Activated naive CD4-positive, alpha-beta T cell treated with anti-CD3 and anti-CD28 coated beads for 36 hours (primary cell): ENCODE results near the gene NCR3LG1. TPM values are rescaled to one million over a fixed set of nuclear protein-coding genes. Genes with fewer than 3 reads are reported as not detected.

Experiments used
- CTCF ChIA-PET: fragments of 350-600 bp; sonication (Branson Sonifier 250); formaldehyde crosslinking; loops from one replicate; lab custom pipeline; 2021; ENCODE audit warnings: antibody characterized with exemption; lab: Charles Lee
- DNase-seq: peaks from one replicate; pipeline ENCODE4 v3.0.0-alpha.2; 2020
- H3K27ac Mint-ChIP-seq: one replicate; pipeline ENCODE4 v1.8.0; 2021; ENCODE audit warnings: mild to moderate bottlenecking, mixed read lengths
- H3K27me3 Mint-ChIP-seq: one replicate; pipeline ENCODE4 v1.8.0; 2021; ENCODE audit warnings: low read depth, mixed read lengths
- H3K36me3 Mint-ChIP-seq: one replicate; pipeline ENCODE4 v1.8.0; 2021; ENCODE audit warnings: low read depth, mixed read lengths
- H3K4me1 Mint-ChIP-seq: one replicate; pipeline ENCODE4 v1.8.0; 2021; ENCODE audit warnings: low read depth, mixed read lengths
- H3K4me3 Mint-ChIP-seq: one replicate; pipeline ENCODE4 v1.8.0; 2021; ENCODE audit warnings: mild to moderate bottlenecking, moderate library complexity, mixed read lengths
- H3K9me3 Mint-ChIP-seq: one replicate; pipeline ENCODE4 v1.8.0; 2021; ENCODE audit warnings: mixed read lengths
- intact Hi-C: fragments of 100-400 bp; cut with micrococcal nuclease; formaldehyde crosslinking; loops from one replicate; pipeline ENCODE4 v1.15.1; 2023
- total RNA-seq, 2 experiments: library from RNA; stranded (reverse); gene quantifications; one replicate each; pipeline ENCODE4 v1.2.3, GENCODE V29; 2021

NCR3LG1 gene
- total RNA-seq, 2 experiments from 2014 or later, result 0.72 TPM

DNA sequence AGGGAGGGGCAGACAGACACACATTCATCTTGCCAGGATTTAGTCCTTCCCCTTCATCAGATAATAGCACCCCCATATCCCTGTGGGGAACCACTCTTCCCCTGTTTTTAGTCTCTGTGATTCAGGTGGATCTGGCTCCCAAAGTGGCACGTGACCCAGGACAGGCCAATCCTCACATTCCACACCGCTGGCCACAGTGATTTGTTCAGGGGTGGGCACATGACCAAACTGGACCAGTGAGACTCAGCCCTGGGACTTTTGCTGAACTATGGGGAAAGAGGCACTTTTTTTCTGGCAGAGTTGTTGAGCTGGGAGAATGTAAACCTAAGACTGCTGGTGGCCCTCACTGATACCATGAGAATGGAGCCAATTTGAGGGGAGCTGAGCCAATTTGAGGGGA is 56.0 kb downstream of the NCR3LG1 start:
- no peak for DNase-seq
- Mint-ChIP-seq H3K36me3 (no peaks in the 10 kb centered on the region), H3K9me3 (no peaks in the 10 kb centered on the region), H3K27me3 (no peaks in the 10 kb centered on the region), H3K4me3 (no peak overlapping the region), H3K27ac (no peak overlapping the region), H3K4me1 (no peaks in the 10 kb centered on the region)
- intact Hi-C loops, result no loop called here
- CTCF ChIA-PET, result interaction anchor here (0.8 kb wide), 1 partner anchor 25 kb away, joined by 3 read pairs; no protein-coding TSS in a partner anchor

DNA sequence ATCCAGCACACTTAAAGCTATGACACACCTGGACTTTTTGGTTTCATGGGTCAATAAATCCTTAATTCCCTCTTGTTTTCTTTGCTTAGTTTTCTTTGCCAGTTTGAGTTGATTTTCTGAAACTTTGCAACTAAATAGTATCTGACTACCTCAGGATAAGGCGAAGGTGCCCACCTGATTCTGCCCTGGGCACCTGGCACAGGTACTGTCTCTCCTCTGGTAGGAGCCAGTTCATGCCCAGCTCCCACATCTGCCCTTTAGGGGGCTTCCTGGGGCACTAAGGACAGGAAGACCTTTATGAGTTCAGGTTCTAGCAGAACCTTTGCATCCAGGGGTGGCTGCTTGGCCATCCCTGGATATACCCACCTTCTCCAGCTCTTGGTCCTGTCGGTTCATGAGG is 56.4 kb downstream of the NCR3LG1 start:
- Mint-ChIP-seq H3K36me3 (no peaks in the 10 kb centered on the region), H3K9me3 (no peaks in the 10 kb centered on the region), H3K4me3 (no peak overlapping the region), H3K27ac (no peak overlapping the region), H3K4me1 (no peaks in the 10 kb centered on the region), H3K27me3 (no peaks in the 10 kb centered on the region)
- intact Hi-C loops, result no loop called here
- CTCF ChIA-PET, result interaction anchor here (0.8 kb wide), 1 partner anchor 26 kb away, joined by 3 read pairs; no protein-coding TSS in a partner anchor
- no peak for DNase-seq

DNA sequence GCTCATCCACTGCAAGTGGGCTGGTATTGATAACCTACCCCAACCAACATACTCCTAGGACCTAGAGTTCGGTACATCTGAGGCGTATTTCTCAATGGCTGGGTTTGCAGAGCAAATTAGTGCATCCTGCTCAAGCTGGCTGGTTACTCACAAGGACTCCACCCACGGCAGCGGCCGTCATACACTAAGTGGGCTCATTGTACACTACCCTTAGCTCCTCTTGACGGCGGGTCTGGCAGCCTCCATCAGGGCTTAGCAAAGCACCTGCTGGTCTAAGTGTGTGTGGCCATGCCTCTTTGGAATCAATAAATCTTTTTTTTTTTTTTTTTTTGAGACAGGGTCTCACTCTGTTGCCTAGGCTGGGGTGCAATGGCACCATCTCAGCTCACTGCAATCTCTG is 57.0 kb downstream of the NCR3LG1 start:
- Mint-ChIP-seq H3K4me1 (no peaks in the 10 kb centered on the region), H3K27ac (no peak overlapping the region), H3K36me3 (no peaks in the 10 kb centered on the region), H3K9me3 (no peaks in the 10 kb centered on the region), H3K4me3 (no peak overlapping the region), H3K27me3 (peaks cover 4% of the 10 kb centered on the region)
- CTCF ChIA-PET, result interaction anchor here (0.8 kb wide), 1 partner anchor 27 kb away, joined by 3 read pairs; no protein-coding TSS in a partner anchor
- DNase-seq, result no peak
- intact Hi-C loops, result no loop called here

DNA sequence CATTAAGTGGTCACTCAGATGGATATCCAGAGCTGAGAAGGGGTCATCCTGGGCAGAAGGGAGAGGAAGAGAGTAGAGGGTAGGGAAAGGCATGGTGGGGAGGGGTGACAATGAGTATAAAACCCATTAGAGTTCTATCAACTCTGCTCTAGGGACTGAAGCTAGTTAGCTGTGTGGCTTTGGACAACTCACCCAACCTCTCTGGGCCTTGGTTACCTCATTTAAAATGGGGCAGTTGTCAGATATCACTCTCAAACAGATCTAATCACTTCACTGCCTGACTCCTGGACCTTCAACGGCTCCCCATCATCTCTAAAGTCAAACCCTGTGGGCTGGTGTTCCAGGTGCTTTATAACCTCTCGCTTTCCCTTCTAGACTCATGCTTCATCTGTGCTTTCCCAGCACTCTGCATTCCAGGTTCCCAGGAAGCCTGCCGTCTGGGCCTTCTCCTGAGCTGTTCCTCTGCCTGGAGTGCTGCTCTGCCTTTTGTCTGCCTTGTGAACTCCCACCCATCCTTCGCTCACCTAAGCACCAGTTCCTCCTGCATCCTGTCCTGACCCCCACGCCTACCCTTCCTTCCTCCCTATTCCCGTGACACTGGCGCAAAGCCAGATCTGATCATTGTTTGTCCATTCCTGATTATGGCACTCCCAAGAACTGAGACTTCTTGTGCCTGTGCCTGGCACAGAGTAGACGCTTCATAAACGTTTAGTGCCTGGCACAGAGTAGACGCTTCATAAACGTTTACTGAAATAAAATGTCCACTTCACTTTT is 59.2 kb downstream of the NCR3LG1 start:
- intact Hi-C loops, result no loop called here
- Mint-ChIP-seq H3K27ac (no peak overlapping the region), H3K9me3 (no peaks in the 10 kb centered on the region), H3K27me3 (peaks cover 8% of the 10 kb centered on the region), H3K4me3 (no peak overlapping the region), H3K36me3 (no peaks in the 10 kb centered on the region), H3K4me1 (peaks cover 9% of the 10 kb centered on the region)
- CTCF ChIA-PET, result no interaction called here
- no peak for DNase-seq

DNA sequence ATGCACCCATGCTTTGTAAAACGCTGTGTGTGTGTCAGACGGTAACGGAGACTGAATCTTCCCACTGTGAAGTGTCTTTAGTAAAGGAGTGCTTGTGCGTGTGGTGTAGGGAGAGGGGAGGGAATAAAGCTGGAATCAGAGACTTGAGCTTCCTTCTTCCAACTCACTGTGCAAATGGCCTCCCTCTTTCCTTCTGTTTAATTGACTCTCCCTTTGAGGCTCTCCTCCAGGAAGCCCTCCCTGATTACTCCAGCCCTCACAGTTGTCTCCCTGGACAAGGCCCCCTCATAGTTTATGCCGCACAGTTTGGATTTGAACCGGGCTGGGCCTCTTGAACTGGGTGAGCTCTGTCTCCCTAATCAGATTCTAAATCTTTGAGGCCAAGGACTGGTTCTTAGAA is 59.8 kb downstream of the NCR3LG1 start:
- intact Hi-C loops, result no loop called here
- CTCF ChIA-PET, result no interaction called here

DNA sequence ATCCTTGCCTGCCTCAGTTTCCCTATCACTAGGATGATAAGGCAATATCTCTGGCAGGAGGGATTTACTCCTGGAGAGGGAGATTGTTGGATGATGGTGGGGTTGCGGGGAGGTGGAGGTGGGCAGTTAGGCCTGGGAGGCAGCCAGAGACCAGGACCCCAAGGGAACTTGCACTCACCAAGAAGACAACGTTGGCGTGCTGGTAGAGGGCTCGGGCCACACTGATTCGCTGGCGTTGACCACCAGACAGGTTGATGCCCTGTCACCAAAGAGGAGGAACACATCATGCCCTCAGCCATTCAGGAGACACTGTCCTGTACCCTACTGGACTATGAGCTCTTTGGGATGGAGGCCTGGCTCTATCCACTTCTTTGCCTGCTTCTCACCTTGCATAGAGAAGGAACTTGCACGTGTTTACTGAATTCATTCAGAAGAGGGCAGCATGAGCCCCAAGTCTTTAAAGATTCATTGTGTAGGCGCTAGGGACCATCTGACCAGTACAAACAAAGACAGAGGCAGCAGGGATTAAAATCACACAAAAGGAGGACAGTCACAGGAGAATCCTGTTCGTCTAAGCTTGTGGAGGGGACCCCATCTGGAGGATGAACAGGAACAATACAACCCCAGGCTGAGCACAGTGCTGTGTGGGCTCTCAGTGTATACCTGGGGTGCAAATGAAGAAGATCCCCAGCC is 61.0 kb downstream of the NCR3LG1 start:
- CTCF ChIA-PET, result no interaction called here
- H3K27me3 Mint-ChIP-seq, result peaks cover 9% of the 10 kb centered on the region
- H3K4me1 Mint-ChIP-seq, result peaks cover 9% of the 10 kb centered on the region
- H3K9me3 Mint-ChIP-seq, result no peaks in the 10 kb centered on the region
- no peaks in the 10 kb centered on the region for H3K36me3 Mint-ChIP-seq
- no peak overlapping the region for H3K4me3 Mint-ChIP-seq
- no peak for DNase-seq
- intact Hi-C loops, result no loop called here
- H3K27ac Mint-ChIP-seq, result no peak overlapping the region

More for the DNA sequence above, 59.8 kb downstream of the NCR3LG1 start:
- Mint-ChIP-seq H3K4me3 (no peak overlapping the region), H3K27ac (no peak overlapping the region), H3K36me3 (no peaks in the 10 kb centered on the region), H3K27me3 (peaks cover 9% of the 10 kb centered on the region), H3K9me3 (no peaks in the 10 kb centered on the region), H3K4me1 (peaks cover 9% of the 10 kb centered on the region)
- DNase-seq, result no peak

DNA sequence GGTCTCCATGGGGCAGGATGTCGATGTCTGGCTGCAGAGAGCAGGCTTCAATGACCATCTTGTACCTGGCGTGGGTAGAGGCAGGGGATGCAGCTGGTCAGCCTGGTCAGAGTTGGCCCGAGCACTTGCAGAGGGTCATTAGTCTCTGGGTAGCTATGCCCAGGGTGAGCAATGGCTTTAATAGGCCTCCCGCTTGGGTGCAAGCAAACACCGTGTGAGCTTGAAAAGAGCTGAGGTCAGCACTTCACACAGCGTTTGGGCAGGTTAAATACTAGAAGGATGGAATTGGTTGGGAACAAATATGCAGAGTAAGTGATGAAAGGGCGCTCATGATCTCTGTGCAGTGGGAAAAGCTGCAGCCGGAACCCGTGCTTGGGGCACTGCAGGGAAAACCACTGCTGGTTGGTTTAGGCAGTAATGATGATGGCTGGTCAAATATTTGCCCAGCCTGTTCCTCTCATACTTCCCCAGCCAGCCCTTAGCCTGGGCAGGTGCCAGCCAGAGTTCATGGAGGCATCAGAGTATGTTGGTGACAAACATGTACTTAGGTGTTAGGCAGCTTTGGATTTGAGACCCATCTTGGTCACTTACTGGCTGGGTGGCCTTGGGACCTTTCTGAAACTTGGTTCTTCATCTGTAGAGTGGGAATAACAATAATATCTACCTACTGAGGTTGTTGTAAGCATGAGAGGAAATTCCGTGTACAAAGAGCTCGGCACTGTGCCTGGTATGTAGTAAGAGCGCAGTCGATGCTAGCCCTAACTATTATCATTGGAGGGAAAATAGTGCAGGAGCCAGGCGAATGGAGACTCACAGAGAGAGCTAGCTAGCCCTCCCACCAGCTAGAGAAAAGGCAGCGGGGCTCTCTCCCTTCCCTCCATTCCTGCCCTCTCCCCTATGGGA is 62.1 kb downstream of the NCR3LG1 start:
- peaks cover 14% of the 10 kb centered on the region for H3K27me3 Mint-ChIP-seq
- H3K9me3 Mint-ChIP-seq, result no peaks in the 10 kb centered on the region
- CTCF ChIA-PET, result no interaction called here
- H3K27ac Mint-ChIP-seq, result no peak overlapping the region
- H3K4me3 Mint-ChIP-seq, result no peak overlapping the region
- intact Hi-C loops, result no loop called here
- no peaks in the 10 kb centered on the region for H3K36me3 Mint-ChIP-seq
- no peak for DNase-seq
- H3K4me1 Mint-ChIP-seq, result peaks cover 9% of the 10 kb centered on the region

DNA sequence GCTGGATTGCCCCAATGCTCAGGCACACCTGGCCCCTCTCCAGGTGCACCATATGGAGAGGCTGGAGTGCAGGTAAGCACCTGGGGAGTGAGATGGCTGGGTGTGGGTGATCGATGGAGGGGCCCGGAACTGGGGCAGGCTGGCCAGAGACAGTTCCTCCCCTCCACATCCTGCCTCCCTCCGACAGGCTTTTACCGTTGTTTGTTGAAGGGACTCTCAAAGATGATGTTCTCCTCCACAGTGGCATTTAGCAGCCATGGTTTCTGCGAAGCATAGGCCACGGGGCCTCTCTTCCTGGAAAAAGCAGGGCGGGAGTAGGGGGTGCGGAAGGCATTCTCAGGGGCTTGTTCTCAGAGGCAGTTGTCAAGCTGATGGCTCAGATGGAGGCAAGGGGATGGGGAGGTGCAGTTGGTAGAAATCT is 62.7 kb downstream of the NCR3LG1 start:
- intact Hi-C loops, result no loop called here
- H3K36me3 Mint-ChIP-seq, result no peaks in the 10 kb centered on the region
- peaks cover 9% of the 10 kb centered on the region for H3K4me1 Mint-ChIP-seq
- no peak for DNase-seq
- no peak overlapping the region for H3K4me3 Mint-ChIP-seq
- CTCF ChIA-PET, result no interaction called here
- no peaks in the 10 kb centered on the region for H3K9me3 Mint-ChIP-seq
- no peak overlapping the region for H3K27ac Mint-ChIP-seq
- H3K27me3 Mint-ChIP-seq, result peaks cover 21% of the 10 kb centered on the region

DNA sequence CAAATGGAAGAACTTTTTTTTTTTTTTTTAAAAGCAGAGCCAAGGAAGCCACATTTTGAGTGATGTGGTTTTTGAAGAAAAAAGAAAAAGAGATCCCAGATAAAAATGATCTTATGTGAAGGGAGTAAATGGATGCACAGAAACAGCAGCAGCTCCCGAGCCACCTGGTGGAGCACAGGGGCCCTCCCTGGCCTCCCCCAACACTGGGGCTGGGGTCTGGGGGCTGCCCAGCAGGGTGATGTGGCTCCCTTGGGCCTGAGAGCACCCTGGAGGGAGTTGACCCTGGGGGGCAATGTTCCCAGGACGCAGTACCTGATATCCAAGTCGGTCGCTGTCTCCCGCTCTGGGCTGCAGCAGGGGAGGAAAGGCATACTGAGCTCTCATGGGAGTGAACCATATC is 63.4 kb downstream of the NCR3LG1 start:
- Mint-ChIP-seq H3K27me3 (peaks cover 27% of the 10 kb centered on the region), H3K9me3 (no peaks in the 10 kb centered on the region), H3K4me3 (no peak overlapping the region), H3K4me1 (peaks cover 9% of the 10 kb centered on the region), H3K27ac (no peak overlapping the region), H3K36me3 (no peaks in the 10 kb centered on the region)
- CTCF ChIA-PET, result no interaction called here
- no peak for DNase-seq
- intact Hi-C loops, result no loop called here

DNA sequence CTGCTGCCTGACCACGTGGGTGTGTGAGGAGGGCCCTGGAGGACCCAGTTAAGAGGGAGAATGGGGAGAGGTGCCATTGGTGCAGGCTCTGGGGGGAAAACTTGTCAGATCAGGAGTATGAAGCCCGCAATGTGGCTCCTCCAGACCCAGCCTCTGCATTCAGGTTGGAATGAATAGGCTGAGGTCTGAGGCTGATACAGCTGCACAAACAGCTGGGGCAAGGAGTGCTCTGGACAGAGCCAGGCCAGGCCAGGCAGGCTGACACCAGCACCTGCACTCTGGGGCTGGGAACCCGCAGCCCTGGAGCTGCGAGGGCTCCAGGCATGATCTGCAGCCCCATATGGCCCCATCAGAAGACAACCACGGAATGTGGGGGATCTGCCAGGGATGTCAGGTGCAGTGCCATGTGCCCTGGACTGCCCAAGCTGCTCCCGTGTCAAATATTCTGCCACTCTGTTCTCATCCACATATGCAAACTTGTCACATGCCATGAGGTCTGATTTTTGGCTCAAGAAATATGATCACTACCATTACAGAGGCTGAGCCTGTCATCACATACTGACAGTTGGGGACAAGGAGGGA is 64.0 kb downstream of the NCR3LG1 start:
- H3K27me3 Mint-ChIP-seq, result peaks cover 27% of the 10 kb centered on the region
- H3K4me1 Mint-ChIP-seq, result peaks cover 9% of the 10 kb centered on the region
- CTCF ChIA-PET, result no interaction called here
- no peak overlapping the region for H3K27ac Mint-ChIP-seq
- H3K4me3 Mint-ChIP-seq, result no peak overlapping the region
- intact Hi-C loops, result no loop called here
- H3K9me3 Mint-ChIP-seq, result no peaks in the 10 kb centered on the region
- H3K36me3 Mint-ChIP-seq, result no peaks in the 10 kb centered on the region
- no peak for DNase-seq

DNA sequence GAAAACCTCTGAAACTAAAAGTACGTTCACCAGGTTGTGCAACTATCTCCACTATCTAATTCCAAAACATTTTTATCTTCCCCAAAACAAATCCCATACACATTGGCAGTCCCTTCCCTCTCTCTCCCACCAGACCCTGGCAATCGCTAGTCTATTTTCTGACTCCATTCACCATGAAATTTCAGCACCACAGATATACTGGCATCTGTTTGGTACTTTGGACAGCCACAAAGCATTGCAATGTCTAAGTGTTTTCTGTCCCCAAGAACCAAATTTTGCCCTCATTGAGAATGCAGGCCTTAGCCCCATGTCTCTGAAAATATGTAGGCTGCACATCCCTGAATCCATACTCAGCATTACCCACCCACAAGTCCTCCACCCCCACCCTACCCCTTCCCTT is 64.9 kb downstream of the NCR3LG1 start:
- no peak for DNase-seq
- Mint-ChIP-seq H3K4me1 (peaks cover 9% of the 10 kb centered on the region), H3K9me3 (no peaks in the 10 kb centered on the region), H3K27ac (no peak overlapping the region), H3K4me3 (no peak overlapping the region), H3K27me3 (peaks cover 27% of the 10 kb centered on the region), H3K36me3 (no peaks in the 10 kb centered on the region)
- intact Hi-C loops, result no loop called here
- CTCF ChIA-PET, result no interaction called here
